ENCODE data around the gene YIPF3.
"Not testable (repeated sequence)": the region's sequence is repeated elsewhere in the genome, so short reads cannot be mapped to it uniquely, and the experiment has no call there.

Gene YIPF3

DNA sequence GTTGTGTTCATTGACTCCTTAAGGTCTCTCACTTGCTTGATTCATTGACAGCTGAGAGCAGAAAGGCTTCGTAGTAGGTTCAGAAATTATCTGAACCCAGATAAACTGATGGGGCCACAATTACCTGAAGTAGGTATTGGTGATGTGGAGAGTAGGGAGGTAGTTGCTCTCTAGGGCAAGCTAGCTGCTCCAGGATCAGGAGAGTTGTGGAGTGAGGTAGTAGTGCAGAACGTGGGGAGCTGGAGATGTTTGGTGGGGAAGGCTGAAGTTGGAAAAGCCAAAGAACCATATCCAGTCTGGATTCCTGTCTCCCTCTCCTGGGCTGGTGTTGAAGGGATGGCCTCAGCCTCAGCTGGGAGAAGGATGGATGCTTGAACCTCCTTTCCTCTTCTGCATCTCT lies 23.5 kb downstream of the YIPF3 start:
- no peak for DNase-seq (ENCODE audit: low read depth in 2 of 2)

- DNase-seq (ENCODE audit: low read depth in 2 of 2) = no peak
These were observed 24.1 kb downstream of the YIPF3 start for GRCh38 chr6:43492673-43493072.

DNA sequence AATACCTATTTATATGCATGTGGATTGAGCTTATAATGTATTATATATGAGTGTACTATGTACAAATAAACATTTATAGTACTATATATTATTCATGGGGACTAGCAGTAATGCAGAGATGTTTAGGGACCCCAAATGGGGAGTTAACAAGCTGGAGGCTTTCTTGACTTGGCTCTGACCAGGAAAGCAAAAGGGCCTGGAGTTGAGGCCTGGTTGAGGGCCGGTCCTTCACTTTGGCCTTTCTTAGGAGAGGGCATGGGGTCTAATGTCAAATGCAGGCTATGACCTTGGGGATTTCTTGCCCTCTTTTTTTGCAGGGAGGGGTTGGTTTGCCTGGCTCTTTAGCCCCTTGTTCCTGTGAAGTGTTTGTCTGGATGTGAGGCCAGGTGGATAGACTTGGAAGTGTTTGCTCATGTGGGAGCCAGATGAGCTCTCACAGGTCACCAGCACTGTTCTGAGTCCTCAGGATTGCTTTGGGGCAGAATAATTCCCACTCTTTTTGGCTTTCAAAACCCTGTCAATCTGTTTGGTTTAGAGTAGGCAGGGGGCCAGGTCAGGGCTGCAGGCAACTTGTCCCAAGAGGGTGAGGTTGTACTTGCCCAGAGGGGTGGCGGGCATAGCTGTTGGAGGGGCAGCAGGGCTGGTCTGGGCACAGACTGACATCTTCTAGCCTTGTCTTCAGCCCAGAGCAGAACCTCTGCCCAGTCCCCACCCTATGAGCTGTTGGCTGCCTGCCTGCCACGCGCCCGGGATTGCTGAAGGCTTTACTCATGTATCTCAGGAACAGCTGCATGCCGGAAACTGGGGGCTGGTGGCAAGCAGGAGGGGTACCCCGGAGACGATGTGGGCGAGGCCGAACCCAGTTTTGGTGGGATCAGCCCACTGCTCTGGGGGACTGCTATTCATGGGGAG lies 24.7 kb downstream of the YIPF3 start:
- no peak for DNase-seq (ENCODE audit: low read depth in 2 of 2)

DNA sequence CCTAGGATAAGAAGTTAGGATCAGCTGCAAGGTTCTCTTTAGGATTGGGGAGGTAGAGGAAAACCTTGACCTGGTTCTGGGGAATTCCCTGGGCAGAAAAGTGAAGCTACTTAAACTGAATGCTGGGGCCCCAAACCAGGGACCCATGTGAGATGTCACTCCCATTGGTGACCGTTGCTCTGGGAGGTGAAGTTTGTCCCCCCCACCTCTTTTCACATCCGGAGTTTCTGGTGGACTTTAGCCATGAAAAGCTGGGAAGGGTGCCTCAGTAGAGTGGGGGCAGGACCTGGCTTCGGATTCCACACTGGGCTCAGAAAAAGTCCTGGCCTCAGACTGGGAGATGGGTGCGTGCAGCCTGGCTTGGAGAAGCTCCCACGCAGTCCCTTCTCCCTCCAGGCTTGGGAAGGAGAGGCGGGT lies 26.2 kb downstream of the YIPF3 start:
- no peak for DNase-seq (ENCODE audit: low read depth in 2 of 2)

GRCh38 chr6:43489277-43490072 lies 27.3 kb downstream of the YIPF3 start:
- DNase-seq (ENCODE audit: low read depth in 2 of 2) = no peak

DNA sequence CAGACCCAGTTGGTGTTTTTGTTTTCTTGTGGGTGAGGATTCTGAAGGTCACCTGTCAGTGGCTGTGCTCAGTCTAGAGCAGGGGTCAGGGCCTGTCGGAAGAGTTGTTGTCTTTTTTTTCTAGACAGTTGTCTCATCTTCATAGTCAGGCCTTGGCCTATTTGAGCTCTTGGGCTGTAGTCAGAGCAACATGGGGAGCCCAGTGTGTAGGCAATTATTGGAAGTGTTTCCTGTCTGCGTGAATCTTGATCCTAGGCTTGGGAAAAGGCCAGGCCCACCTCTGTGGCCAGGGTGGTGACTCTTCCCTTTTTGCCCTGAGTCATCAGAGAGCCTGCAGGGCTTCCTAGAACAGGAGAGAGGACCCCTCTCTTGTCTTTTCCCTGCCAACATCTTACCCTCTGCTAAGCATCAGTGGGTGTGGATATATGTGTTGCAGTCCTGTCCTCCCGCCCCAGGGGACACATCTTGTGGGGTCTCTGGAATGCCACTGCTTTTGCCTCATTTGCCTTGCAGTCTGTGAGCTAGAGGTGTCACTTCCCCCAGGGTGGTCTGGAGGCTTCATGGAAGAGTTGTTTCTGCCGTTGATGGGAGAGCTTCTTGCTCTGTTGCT lies 28.0 kb downstream of the YIPF3 start:
- DNase-seq (ENCODE audit: low read depth in 2 of 2) = no peak

- no peak for DNase-seq (ENCODE audit: low read depth in 2 of 2)
These were observed 35.0 kb downstream of the YIPF3 start for GRCh38 chr6:43481591-43482236.

- no peak for DNase-seq (ENCODE audit: low read depth in 2 of 2)
These were observed 35.7 kb downstream of the YIPF3 start for GRCh38 chr6:43481075-43481474.

DNA sequence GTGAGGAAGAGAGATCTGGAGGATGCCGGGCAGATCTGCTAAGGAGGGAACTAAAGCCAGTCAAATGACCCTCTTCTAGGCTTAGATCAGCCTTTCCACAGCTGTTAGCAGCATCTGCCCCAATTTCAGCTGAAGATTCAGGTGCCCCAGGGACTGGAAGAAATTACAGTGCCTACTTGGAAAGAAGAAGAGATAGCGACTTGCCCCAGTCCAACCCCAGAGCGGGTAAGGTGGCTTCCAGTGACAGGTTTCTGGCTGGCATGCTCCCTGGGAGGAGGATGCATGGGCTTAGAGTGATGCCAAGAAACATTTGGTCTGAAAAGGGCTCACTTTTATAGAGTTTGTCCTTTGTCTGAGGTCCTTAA lies 38.7 kb downstream of the YIPF3 start:
- DNase-seq (ENCODE audit: low read depth in 2 of 2) = no peak

GRCh38 chr6:43477235-43478007 lies 39.3 kb downstream of the YIPF3 start, which contains the start of gene TJAP1:
TJAP1 (plus strand) TSS chr6:43477570; CDS start chr6:43499002, 21,432 bp downstream.
- DNase-seq (ENCODE audit: low read depth in 2 of 2) = peak; percentile 88 to 100

DNA sequence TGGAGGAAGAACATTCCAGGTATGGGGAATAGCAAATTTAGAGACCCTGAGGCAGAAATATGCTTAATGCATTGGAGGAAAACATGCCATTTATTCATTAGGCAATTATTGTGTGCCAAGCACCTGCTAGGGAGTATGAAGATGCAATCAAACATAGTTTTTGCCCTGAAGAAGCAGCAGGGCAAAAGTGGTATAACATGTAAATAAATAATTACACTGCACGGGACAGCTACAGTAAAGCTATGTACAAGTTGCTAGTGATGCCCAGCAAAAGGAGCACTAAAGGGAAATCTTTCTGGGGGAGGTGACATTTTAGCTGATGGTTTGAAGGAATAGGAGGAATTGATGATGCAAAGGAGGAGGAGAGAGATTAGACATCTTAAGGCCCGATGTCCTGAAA lies 40.0 kb downstream of the YIPF3 start:
- no peak for DNase-seq (ENCODE audit: low read depth in 2 of 2)

GRCh38 chr6:43475516-43475915 lies 41.2 kb downstream of the YIPF3 start:
- no peak for DNase-seq (ENCODE audit: low read depth in 2 of 2)

GRCh38 chr6:43472515-43472914 lies 44.2 kb downstream of the YIPF3 start:
- DNase-seq (ENCODE audit: low read depth in 2 of 2) = no peak

- no peak for DNase-seq (ENCODE audit: low read depth in 2 of 2)
These were observed 45.3 kb downstream of the YIPF3 start for GRCh38 chr6:43471399-43471798.

DNA sequence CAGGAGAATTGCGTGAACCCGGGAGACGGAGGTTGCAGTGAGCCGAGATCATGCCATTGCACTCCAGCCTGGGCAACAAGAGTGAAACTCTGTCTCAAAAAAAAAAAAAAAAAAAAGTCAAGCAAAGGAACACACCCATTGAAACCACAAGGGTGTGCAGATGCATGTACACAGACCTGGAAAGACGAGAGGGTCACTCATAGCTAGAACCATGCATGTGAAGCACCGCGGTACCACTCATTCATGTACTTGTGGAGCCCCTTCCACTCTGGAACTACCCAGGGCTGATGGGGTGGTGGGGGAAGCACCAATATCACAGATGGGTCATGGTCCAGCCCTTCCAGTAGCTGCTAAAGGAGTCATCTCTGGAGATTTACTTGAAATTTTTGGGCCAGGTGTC lies 46.8 kb downstream of the YIPF3 start:
- DNase-seq (ENCODE audit: low read depth in 2 of 2) = no peak

DNA sequence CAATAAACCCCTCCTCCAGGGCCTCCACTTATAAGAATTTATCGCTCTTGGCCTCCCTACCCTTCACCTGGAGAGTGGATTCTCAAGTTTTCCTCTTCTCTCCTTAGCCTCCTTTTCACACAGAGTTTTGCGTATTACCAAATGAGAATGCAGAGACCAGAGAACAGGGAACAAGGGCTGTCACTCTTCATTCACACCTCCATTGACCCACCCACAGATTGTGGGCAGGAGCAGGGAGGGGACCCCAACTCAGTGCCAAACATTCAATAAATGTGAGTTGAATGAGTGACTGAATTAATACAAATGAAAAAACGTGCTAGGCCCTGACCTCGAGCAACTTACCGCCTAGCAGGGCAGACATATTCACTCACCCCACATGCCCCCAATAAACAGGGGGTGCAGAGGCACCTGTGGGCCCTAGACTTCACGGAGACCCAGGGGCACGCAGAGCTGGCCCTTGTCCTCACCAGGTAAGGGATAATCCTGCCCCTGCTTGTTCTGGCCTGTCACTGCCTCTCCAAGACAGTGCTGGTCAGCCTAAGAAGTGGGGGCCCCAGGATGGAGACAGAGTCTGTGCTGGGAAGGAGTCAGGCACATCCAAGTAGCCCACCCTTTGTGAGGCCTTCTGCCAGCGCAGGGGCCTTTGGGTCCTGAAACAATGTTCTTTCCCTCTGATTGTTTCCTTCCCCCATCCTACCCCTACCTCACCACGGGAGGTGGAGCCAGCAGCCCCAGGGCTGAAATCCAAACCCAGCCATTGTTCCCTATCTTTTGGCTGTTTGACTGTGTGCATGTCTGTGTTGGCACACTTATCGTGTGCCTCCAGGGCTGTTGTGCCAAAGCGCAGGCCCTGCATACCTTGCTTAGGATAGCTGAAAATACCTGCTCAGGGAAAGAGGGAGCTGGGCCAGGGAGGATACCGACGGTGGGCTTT lies 47.7 kb downstream of the YIPF3 start:
- no peak for DNase-seq (ENCODE audit: low read depth in 2 of 2)

- no peak for DNase-seq (ENCODE audit: low read depth in 2 of 2)
These were observed 48.5 kb downstream of the YIPF3 start for GRCh38 chr6:43468240-43468639.

- no peak for DNase-seq (ENCODE audit: low read depth in 2 of 2)
These were observed 49.0 kb downstream of the YIPF3 start for GRCh38 chr6:43467752-43468151.

DNA sequence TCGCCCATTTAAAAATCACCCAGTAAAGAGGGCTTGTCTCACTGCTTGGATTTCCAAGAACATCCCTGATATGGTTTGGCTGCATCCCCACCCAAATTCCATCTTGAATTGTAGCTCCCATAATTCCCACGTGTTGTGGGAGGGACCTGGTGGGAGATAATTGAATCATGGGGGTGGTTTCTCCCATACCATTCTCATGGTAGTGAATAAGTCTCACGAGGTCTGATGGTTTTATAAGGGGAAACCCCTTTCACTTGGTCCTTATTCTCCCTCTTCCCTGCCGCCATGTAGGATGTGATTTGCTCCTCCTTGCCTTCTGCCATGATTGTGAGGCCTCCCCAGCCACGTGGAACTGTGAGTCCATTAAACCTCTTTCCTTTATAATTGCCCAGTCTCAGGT lies 49.5 kb downstream of the YIPF3 start:
- DNase-seq (ENCODE audit: low read depth in 2 of 2) = not testable (repeated sequence)

DNA sequence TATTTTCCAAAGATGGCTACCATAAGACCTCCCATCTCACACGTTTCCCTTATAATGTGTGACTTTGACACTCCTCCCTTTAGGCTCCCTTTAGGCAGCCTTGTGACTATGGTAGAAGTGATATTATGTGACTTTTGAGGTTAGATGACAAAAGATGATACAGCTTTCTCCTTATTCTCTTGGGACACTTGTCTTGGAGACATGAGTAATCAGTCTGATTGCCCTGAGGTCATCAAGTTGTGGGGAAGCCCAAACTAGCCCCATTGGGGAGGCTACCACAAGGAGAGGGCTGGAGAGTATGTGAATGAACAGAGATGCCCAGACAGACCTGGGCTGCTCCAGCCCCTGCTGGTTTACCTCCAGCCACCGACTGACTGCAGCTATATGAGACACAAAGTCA lies 50.8 kb downstream of the YIPF3 start:
- no peak for DNase-seq (ENCODE audit: low read depth in 2 of 2)
